AG04449 (cell line): Measurements from ENCODE around the gene NPHP4.

Source experiments
- CTCF ChIA-PET: fragments of 350-600 bp; formaldehyde crosslinking; extraction: SDS; loops from one replicate; lab custom pipeline; 2021; ENCODE audit warnings: antibody characterized with exemption; lab: Yijun Ruan, JAX
- POLR2A ChIA-PET: fragments of 400-600, 350-600 bp; formaldehyde crosslinking; extraction: SDS; loops from one replicate; lab custom pipeline; 2020; ENCODE audit warnings: antibody characterized with exemption, inconsistent platforms; lab: Yijun Ruan, JAX
- DNase-seq: peaks from one replicate; pipeline ENCODE4 v3.0.0-alpha.2; 2010; ENCODE audit warnings: low read depth, low spot score
- H3K4me3 ChIP-seq: 2 replicates; pipeline ENCODE4 v1.5.1; 2011; ENCODE audit warnings: low read depth, mild to moderate bottlenecking, control low read depth, low read length
- CTCF ChIP-seq: IDR thresholded peaks from one replicate; pipeline ENCODE4 v1.5.1; 2011; ENCODE audit warnings: mild to moderate bottlenecking, moderate library complexity, low read length, control low read depth, inconsistent platforms; ENCODE audit not compliant: insufficient read depth; ENCODE audit errors: missing control alignments

The NPHP4 gene

GRCh38 chr1:5889901-5890300, 102.3 kb downstream of the NPHP4 start:
- ChIA-PET CTCF (no interaction called here), POLR2A (no interaction called here)
- no peak for DNase-seq
- no peak overlapping the region for H3K4me3 ChIP-seq
- TF ChIP-seq CTCF: no peak

- POLR2A ChIA-PET: no interaction called here
- no peak overlapping the region for H3K4me3 ChIP-seq
- no peak for TF ChIP-seq CTCF
- CTCF ChIA-PET: no interaction called here
- DNase-seq: no peak
Observed at GRCh38 chr1:5889462-5889861, 102.8 kb downstream of the NPHP4 start.

- no peak for DNase-seq
- ChIA-PET CTCF (no interaction called here), POLR2A (no interaction called here)
- no peak overlapping the region for H3K4me3 ChIP-seq
- TF ChIP-seq CTCF: no peak
Observed at GRCh38 chr1:5888606-5889211, 103.5 kb downstream of the NPHP4 start.

GRCh38 chr1:5887971-5888361, 104.3 kb downstream of the NPHP4 start:
- no peak overlapping the region for H3K4me3 ChIP-seq
- CTCF ChIA-PET: no interaction called here
- TF ChIP-seq CTCF: no peak
- POLR2A ChIA-PET: no interaction called here
- no peak for DNase-seq

- TF ChIP-seq CTCF: no peak
- ChIA-PET CTCF (no interaction called here), POLR2A (no interaction called here)
- DNase-seq: no peak
- H3K4me3 ChIP-seq: no peak overlapping the region
Observed at GRCh38 chr1:5887349-5887970, 104.8 kb downstream of the NPHP4 start.

GRCh38 chr1:5886541-5887348, 105.5 kb downstream of the NPHP4 start:
- POLR2A ChIA-PET: no interaction called here
- CTCF ChIA-PET: no interaction called here
- H3K4me3 ChIP-seq: no peak overlapping the region
- no peak for TF ChIP-seq CTCF
- DNase-seq: no peak
